Measurements from ENCODE around the gene TJAP1.
"Not testable (repeated sequence)": the region's sequence is repeated elsewhere in the genome, so short reads cannot be mapped to it uniquely, and the experiment has no call there.

Gene TJAP1

GRCh38 chr6:43481075-43481474 lies 3.7 kb downstream of the TJAP1 start:
- no peak for DNase-seq (ENCODE audit: low read depth in 2 of 2)

- no peak for DNase-seq (ENCODE audit: low read depth in 2 of 2)
Observed at GRCh38 chr6:43481591-43482236, 4.3 kb downstream of the TJAP1 start.

GRCh38 chr6:43488667-43489276 lies 11.4 kb downstream of the TJAP1 start:
- DNase-seq (ENCODE audit: low read depth in 2 of 2): no peak

- no peak for DNase-seq (ENCODE audit: low read depth in 2 of 2)
Observed at GRCh38 chr6:43489277-43490072, 12.1 kb downstream of the TJAP1 start.

GRCh38 chr6:43490523-43490939 lies 13.2 kb downstream of the TJAP1 start:
- DNase-seq (ENCODE audit: low read depth in 2 of 2): no peak

GRCh38 chr6:43491750-43492661 lies 14.6 kb downstream of the TJAP1 start:
- no peak for DNase-seq (ENCODE audit: low read depth in 2 of 2)

GRCh38 chr6:43492673-43493072 lies 15.3 kb downstream of the TJAP1 start:
- no peak for DNase-seq (ENCODE audit: low read depth in 2 of 2)

GRCh38 chr6:43493230-43493629 lies 15.9 kb downstream of the TJAP1 start:
- DNase-seq (ENCODE audit: low read depth in 2 of 2): no peak

GRCh38 chr6:43493833-43494232 lies 16.5 kb downstream of the TJAP1 start:
- DNase-seq (ENCODE audit: low read depth in 2 of 2): no peak

GRCh38 chr6:43494321-43494720 lies 17.0 kb downstream of the TJAP1 start:
- DNase-seq (ENCODE audit: low read depth in 2 of 2): no peak

- DNase-seq (ENCODE audit: low read depth in 2 of 2): no peak
Observed at GRCh38 chr6:43494766-43495165, 17.4 kb downstream of the TJAP1 start.

GRCh38 chr6:43495409-43495941 lies 18.1 kb downstream of the TJAP1 start:
- no peak for DNase-seq (ENCODE audit: low read depth in 2 of 2)

GRCh38 chr6:43496370-43497128 lies 19.2 kb downstream of the TJAP1 start:
- DNase-seq (ENCODE audit: low read depth in 2 of 2): no peak

- no peak for DNase-seq (ENCODE audit: low read depth in 2 of 2)
Observed at GRCh38 chr6:43497129-43497396, 19.7 kb downstream of the TJAP1 start.

GRCh38 chr6:43497689-43498088 lies 20.3 kb downstream of the TJAP1 start:
- DNase-seq (ENCODE audit: low read depth in 2 of 2): no peak

- not testable (repeated sequence) for DNase-seq (ENCODE audit: low read depth in 2 of 2)
Observed at GRCh38 chr6:43498291-43498690, 20.9 kb downstream of the TJAP1 start.

- no peak for DNase-seq (ENCODE audit: low read depth in 2 of 2)
Observed at GRCh38 chr6:43499028-43499815, 21.9 kb downstream of the TJAP1 start.

- DNase-seq (ENCODE audit: low read depth in 2 of 2): no peak
Observed at GRCh38 chr6:43500921-43501320, 23.6 kb downstream of the TJAP1 start.

GRCh38 chr6:43502666-43503065 lies 25.3 kb downstream of the TJAP1 start:
- no peak for DNase-seq (ENCODE audit: low read depth in 2 of 2)

- DNase-seq (ENCODE audit: low read depth in 2 of 2): no peak
Observed at GRCh38 chr6:43503443-43503842, 26.1 kb downstream of the TJAP1 start.

Data from activated CD4-positive, alpha-beta T cell treated with anti-CD3 and anti-CD28 coated beads for 24 hours (primary cell).